Measurements from ENCODE around the gene TOPORS.

- no peak for TF ChIP-seq GATA2 (IDR thresholded peaks at IDR 0.05; ENCODE audit: low read depth, low read length)
- TF ChIP-seq GATA3 (IDR thresholded peaks at IDR 0.05; ENCODE audit: low read depth, low read length), result no peak
Measured at GRCh38 chr9:32501868-32502267, 50.5 kb downstream of the TOPORS start.

Measured in SH-SY5Y (cell line).